Measurements from ENCODE around the gene BHLHE40. TPM values are rescaled to one million over a fixed set of nuclear protein-coding genes. Genes with fewer than 3 reads are reported as not detected.

BHLHE40 gene
- total and polyA plus RNA-seq, 2 of the 8 experiments (the other 6 are each of a cell fraction or from before 2014, with no cell fraction given), result 1.5 to 2.2 TPM

DNA sequence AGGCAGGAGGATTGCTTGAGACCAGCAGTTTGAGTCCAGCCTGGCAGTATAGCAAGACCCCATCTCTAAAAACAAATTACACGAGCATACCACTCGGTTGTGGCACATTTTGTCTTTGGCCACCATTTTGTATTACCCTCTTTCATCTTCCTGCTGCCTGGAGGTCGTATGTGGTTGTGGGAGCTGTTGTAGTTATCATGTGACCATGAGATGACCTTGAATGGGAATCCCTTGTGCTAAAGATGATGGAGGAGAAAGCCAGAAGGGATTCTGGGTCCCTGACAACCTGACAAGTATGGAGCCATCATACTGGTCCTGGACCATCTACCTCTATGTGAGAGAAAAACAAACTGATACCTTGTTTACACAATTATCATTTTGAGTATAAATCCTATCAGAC, 45.2 kb upstream of the BHLHE40 start:
- no peak overlapping the region for H3K4ac ChIP-seq (replicated peaks; ENCODE audit: insufficient read length, low read depth, low read length)
- no peaks in the 10 kb centered on the region for H3K79me2 ChIP-seq (ENCODE audit: control insufficient read depth in 1 of 2, insufficient read depth in 2 of 2, low read length in 2 of 2)
- CTCF ChIA-PET (ENCODE audit: partially characterized antibody), result interaction anchor here (1.9 kb wide), 1 partner anchor 42 kb away, joined by 5 read pairs; no protein-coding TSS in a partner anchor
- H3K79me1 ChIP-seq (ENCODE audit: low read depth, low read length), result no peaks in the 10 kb centered on the region
- no peak overlapping the region for H3K9ac ChIP-seq (replicated peaks in 1 of 4; ENCODE audit: extremely low read depth in 1 of 4, low read depth in 3 of 4, low read length in 3 of 4)
- WGBS, 2 experiments (ENCODE audit: extremely low coverage in 1 of 2, insufficient coverage in 1 of 2, insufficient read length in 1 of 2, insufficient replicate concordance in 2 of 2, low coverage in 1 of 2, low lambda C conversion rate in 2 of 2, missing lambda C conversion rate in 1 of 2), result 98% methylated on average over 3 of the region's 3 CpGs; no CpG with 5 or more reads in 1 of the 2 experiments
- H3K23ac ChIP-seq (ENCODE audit: insufficient read length), result no peak overlapping the region
- no peak overlapping the region for H2BK12ac ChIP-seq (ENCODE audit: low read depth, low read length)
- no peak overlapping the region for H2BK20ac ChIP-seq (ENCODE audit: low read length)
- H3K4me3 ChIP-seq (ENCODE audit: extremely low read depth in 1 of 4, insufficient read depth in 2 of 4, low read depth in 3 of 4, low read length in 4 of 4), result no peak overlapping the region
- H2AK5ac ChIP-seq (ENCODE audit: low read depth, low read length), result no peak overlapping the region
- H4K91ac ChIP-seq (replicated peaks; ENCODE audit: insufficient read length, low read length), result no peak overlapping the region
- no peak overlapping the region for H2BK5ac ChIP-seq (ENCODE audit: low read depth, low read length)
- no peaks in the 10 kb centered on the region for H3K36me3 ChIP-seq (ENCODE audit: control insufficient read depth in 2 of 4, insufficient read depth in 4 of 4, low read length in 3 of 4)
- no peak overlapping the region for H2BK15ac ChIP-seq (ENCODE audit: low read length)
- no peak overlapping the region for H2BK120ac ChIP-seq (replicated peaks; ENCODE audit: low read depth, low read length)
- no peaks in the 10 kb centered on the region for H3K23me2 ChIP-seq (ENCODE audit: low read depth, low read length)
- TF ChIP-seq SRF (IDR thresholded peaks at IDR 0.05; ENCODE audit: low read depth, low read length) (no peak), YY1 (IDR thresholded peaks at IDR 0.05; ENCODE audit: low read depth, low read length) (no peak), POU5F1 (IDR thresholded peaks at IDR 0.05; ENCODE audit: low read depth, low read length) (no peak), EP300 (IDR thresholded peaks at IDR 0.05; ENCODE audit: borderline replicate concordance in 1 of 2, low read depth in 2 of 2, low read length in 2 of 2) (no peak), RXRA (IDR thresholded peaks at IDR 0.05; ENCODE audit: insufficient read depth, low read depth, low read length) (no peak), SUZ12 (IDR thresholded peaks at IDR 0.05; ENCODE audit: low read length) (no peak), FOSL1 (IDR thresholded peaks at IDR 0.05; ENCODE audit: insufficient read depth, low read depth, low read length) (no peak), KDM4A (IDR thresholded peaks at IDR 0.05; ENCODE audit: low read depth, low read length, severe bottlenecking) (no peak), CHD2 (IDR thresholded peaks at IDR 0.05; ENCODE audit: low read length) (no peak), ZNF274 (IDR thresholded peaks at IDR 0.05; ENCODE audit: borderline replicate concordance, extremely low read depth, low read length) (no peak), SP4 (IDR thresholded peaks at IDR 0.05; ENCODE audit: low read length) (no peak), BCL11A (IDR thresholded peaks at IDR 0.05; ENCODE audit: low read depth in 2 of 2, low read length in 2 of 2) (no peak), TEAD4 (IDR thresholded peaks at IDR 0.05; ENCODE audit: low read depth, low read length) (no peak), RBBP5 (IDR thresholded peaks at IDR 0.05; ENCODE audit: borderline replicate concordance, low read depth, low read length) (no peak), KDM5A (IDR thresholded peaks at IDR 0.05; ENCODE audit: low read length) (no peak)
- TF ChIP-seq, protein P1, sequence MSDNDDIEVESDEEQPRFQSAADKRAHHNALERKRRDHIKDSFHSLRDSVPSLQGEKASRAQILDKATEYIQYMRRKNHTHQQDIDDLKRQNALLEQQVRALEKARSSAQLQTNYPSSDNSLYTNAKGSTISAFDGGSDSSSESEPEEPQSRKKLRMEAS (IDR thresholded peaks at IDR 0.05), result no peak
- H3K56ac ChIP-seq (replicated peaks; ENCODE audit: insufficient read length, low read depth, low read length), result no peak overlapping the region
- no peak overlapping the region for H3K14ac ChIP-seq (ENCODE audit: insufficient read length)
- POLR2A ChIA-PET (ENCODE audit: partially characterized antibody), result no interaction called here
- H4K20me1 ChIP-seq (replicated peaks in 1 of 2; ENCODE audit: control insufficient read depth in 1 of 2, insufficient read depth in 2 of 2, low read length in 2 of 2), result no peaks in the 10 kb centered on the region
- no peak overlapping the region for H3K18ac ChIP-seq (ENCODE audit: extremely low read depth, low read length)
- H3K27me3 ChIP-seq (replicated peaks in 1 of 4; ENCODE audit: control insufficient read depth in 3 of 4, extremely low read depth in 1 of 4, insufficient read depth in 3 of 4, low read length in 3 of 4), result no peaks in the 10 kb centered on the region
- no peaks in the 10 kb centered on the region for H3K9me3 ChIP-seq (ENCODE audit: insufficient read depth in 2 of 2, low read depth in 1 of 2, low read length in 1 of 2)
- FAIRE-seq (no peak), DNase-seq (ENCODE audit: low read depth in 1 of 2, low spot score in 2 of 2) (no peak)
- no peak overlapping the region for H4K5ac ChIP-seq (ENCODE audit: insufficient read length, low read depth, low read length)
- H2AFZ ChIP-seq (ENCODE audit: low read length), result no peak overlapping the region
- H4K8ac ChIP-seq (ENCODE audit: extremely low read depth, insufficient read depth, low read length), result no peak overlapping the region
- H3K4me1 ChIP-seq (replicated peaks in 1 of 4; ENCODE audit: control insufficient read depth in 3 of 4, insufficient read depth in 4 of 4, low read length in 3 of 4), result no peaks in the 10 kb centered on the region
- no peak overlapping the region for H3K27ac ChIP-seq (ENCODE audit: low read depth, low read length)
- H3K4me2 ChIP-seq (ENCODE audit: insufficient read depth in 1 of 2, low read depth in 2 of 2, low read length in 2 of 2), result no peak overlapping the region
